Measurements from ENCODE around the gene CLIP3.
"Not testable (repeated sequence)": the region's sequence is repeated elsewhere in the genome, so short reads cannot be mapped to it uniquely, and the experiment has no call there.

The CLIP3 gene

GRCh38 chr19:36043952-36044351 lies 11.3 kb upstream of the CLIP3 start:
- no peak for FAIRE-seq
- TF ChIP-seq TAF1 (IDR thresholded peaks at IDR 0.05; ENCODE audit: borderline replicate concordance, low read depth, low read length) (no peak), POLR2AphosphoS5 (IDR thresholded peaks at IDR 0.05; ENCODE audit: low read depth, low read length) (no peak), POLR2A (IDR thresholded peaks at IDR 0.05; ENCODE audit: low read depth, low read length) (no peak)
- no peak for DNase-seq (ENCODE audit: insufficient read length)

GRCh38 chr19:36041831-36042230 lies 9.2 kb upstream of the CLIP3 start:
- no peak for DNase-seq (ENCODE audit: insufficient read length)
- FAIRE-seq, result no peak
- no peak for TF ChIP-seq POLR2A (IDR thresholded peaks at IDR 0.05; ENCODE audit: low read depth, low read length)
- no peak for TF ChIP-seq TAF1 (IDR thresholded peaks at IDR 0.05; ENCODE audit: borderline replicate concordance, low read depth, low read length)
- TF ChIP-seq POLR2AphosphoS5 (IDR thresholded peaks at IDR 0.05; ENCODE audit: low read depth, low read length), result no peak

GRCh38 chr19:36041092-36041491 lies 8.4 kb upstream of the CLIP3 start:
- DNase-seq (ENCODE audit: insufficient read length); FAIRE-seq: not testable (repeated sequence)

GRCh38 chr19:36040495-36040894 lies 7.8 kb upstream of the CLIP3 start:
- DNase-seq (ENCODE audit: insufficient read length), result no peak
- no peak for FAIRE-seq
- TF ChIP-seq POLR2AphosphoS5 (IDR thresholded peaks at IDR 0.05; ENCODE audit: low read depth, low read length) (no peak), POLR2A (IDR thresholded peaks at IDR 0.05; ENCODE audit: low read depth, low read length) (no peak), TAF1 (IDR thresholded peaks at IDR 0.05; ENCODE audit: borderline replicate concordance, low read depth, low read length) (no peak)

- TF ChIP-seq POLR2A (IDR thresholded peaks at IDR 0.05; ENCODE audit: low read depth, low read length) (no peak), TAF1 (IDR thresholded peaks at IDR 0.05; ENCODE audit: borderline replicate concordance, low read depth, low read length) (no peak), POLR2AphosphoS5 (IDR thresholded peaks at IDR 0.05; ENCODE audit: low read depth, low read length) (no peak)
- DNase-seq (ENCODE audit: insufficient read length), result no peak
- no peak for FAIRE-seq
Observed at GRCh38 chr19:36031308-36031707, 1.4 kb downstream of the CLIP3 start.

- no peak for DNase-seq (ENCODE audit: insufficient read length)
- peak; percentile 79 for FAIRE-seq
- no peak for TF ChIP-seq TAF1 (IDR thresholded peaks at IDR 0.05; ENCODE audit: borderline replicate concordance, low read depth, low read length)
- no peak for TF ChIP-seq POLR2AphosphoS5 (IDR thresholded peaks at IDR 0.05; ENCODE audit: low read depth, low read length)
- no peak for TF ChIP-seq POLR2A (IDR thresholded peaks at IDR 0.05; ENCODE audit: low read depth, low read length)
Observed at GRCh38 chr19:36030264-36031148, 2.2 kb downstream of the CLIP3 start.

GRCh38 chr19:36028313-36029041 lies 4.2 kb downstream of the CLIP3 start:
- TF ChIP-seq POLR2A (IDR thresholded peaks at IDR 0.05; ENCODE audit: low read depth, low read length), result no peak
- no peak for TF ChIP-seq POLR2AphosphoS5 (IDR thresholded peaks at IDR 0.05; ENCODE audit: low read depth, low read length)
- TF ChIP-seq TAF1 (IDR thresholded peaks at IDR 0.05; ENCODE audit: borderline replicate concordance, low read depth, low read length), result no peak
- FAIRE-seq (no peak), DNase-seq (ENCODE audit: insufficient read length) (no peak)

GRCh38 chr19:36027696-36028095 lies 5.0 kb downstream of the CLIP3 start:
- TF ChIP-seq POLR2AphosphoS5 (IDR thresholded peaks at IDR 0.05; ENCODE audit: low read depth, low read length), result no peak
- TF ChIP-seq POLR2A (IDR thresholded peaks at IDR 0.05; ENCODE audit: low read depth, low read length), result no peak
- TF ChIP-seq TAF1 (IDR thresholded peaks at IDR 0.05; ENCODE audit: borderline replicate concordance, low read depth, low read length), result no peak
- FAIRE-seq (no peak), DNase-seq (ENCODE audit: insufficient read length) (no peak)

GRCh38 chr19:36026091-36026876 lies 6.4 kb downstream of the CLIP3 start:
- DNase-seq (ENCODE audit: insufficient read length) (no peak), FAIRE-seq (no peak)
- TF ChIP-seq POLR2A (IDR thresholded peaks at IDR 0.05; ENCODE audit: low read depth, low read length) (no peak), TAF1 (IDR thresholded peaks at IDR 0.05; ENCODE audit: borderline replicate concordance, low read depth, low read length) (no peak), POLR2AphosphoS5 (IDR thresholded peaks at IDR 0.05; ENCODE audit: low read depth, low read length) (no peak)

GRCh38 chr19:36025541-36025940 lies 7.1 kb downstream of the CLIP3 start:
- TF ChIP-seq POLR2A (IDR thresholded peaks at IDR 0.05; ENCODE audit: low read depth, low read length) (no peak), POLR2AphosphoS5 (IDR thresholded peaks at IDR 0.05; ENCODE audit: low read depth, low read length) (no peak), TAF1 (IDR thresholded peaks at IDR 0.05; ENCODE audit: borderline replicate concordance, low read depth, low read length) (no peak)
- no peak for FAIRE-seq
- no peak for DNase-seq (ENCODE audit: insufficient read length)

GRCh38 chr19:36023432-36023831 lies 9.2 kb downstream of the CLIP3 start:
- FAIRE-seq (no peak), DNase-seq (ENCODE audit: insufficient read length) (no peak)
- no peak for TF ChIP-seq POLR2A (IDR thresholded peaks at IDR 0.05; ENCODE audit: low read depth, low read length)
- no peak for TF ChIP-seq POLR2AphosphoS5 (IDR thresholded peaks at IDR 0.05; ENCODE audit: low read depth, low read length)
- TF ChIP-seq TAF1 (IDR thresholded peaks at IDR 0.05; ENCODE audit: borderline replicate concordance, low read depth, low read length), result no peak

All from GM12892 (cell line).